Superior temporal gyrus (tissue), 1 donor: ENCODE data around the gene TMEM154.
"Not testable (repeated sequence)": the region's sequence is repeated elsewhere in the genome, so short reads cannot be mapped to it uniquely, and the experiment has no call there.

Experiments used
- DNase-seq: peaks from one replicate; pipeline ENCODE4 v3.0.0-alpha.2; 2016; ENCODE audit errors: extremely low spot score

Gene TMEM154

GRCh38 chr4:152667781-152668180 is 12.0 kb downstream of the TMEM154 start:
- no peak for DNase-seq

DNA sequence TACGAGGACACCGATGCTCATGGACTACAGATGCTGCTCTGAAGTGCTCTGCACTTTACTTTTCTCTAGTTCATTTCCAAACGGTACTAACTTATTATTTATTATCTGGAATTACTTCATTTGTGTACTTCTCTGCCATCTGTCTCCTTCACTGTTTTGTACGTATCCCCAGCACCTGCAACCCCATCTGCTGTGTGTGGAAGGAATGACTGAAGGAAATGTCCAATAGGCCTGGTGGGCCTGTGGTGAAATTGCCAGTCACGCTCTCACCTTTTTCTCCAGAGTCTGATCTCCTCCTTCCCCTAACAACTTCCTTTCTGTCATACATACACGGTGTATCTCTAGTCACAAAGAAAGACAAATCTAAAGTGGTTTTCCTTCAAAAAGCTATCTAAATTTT is 12.9 kb downstream of the TMEM154 start:
- no peak for DNase-seq

DNA sequence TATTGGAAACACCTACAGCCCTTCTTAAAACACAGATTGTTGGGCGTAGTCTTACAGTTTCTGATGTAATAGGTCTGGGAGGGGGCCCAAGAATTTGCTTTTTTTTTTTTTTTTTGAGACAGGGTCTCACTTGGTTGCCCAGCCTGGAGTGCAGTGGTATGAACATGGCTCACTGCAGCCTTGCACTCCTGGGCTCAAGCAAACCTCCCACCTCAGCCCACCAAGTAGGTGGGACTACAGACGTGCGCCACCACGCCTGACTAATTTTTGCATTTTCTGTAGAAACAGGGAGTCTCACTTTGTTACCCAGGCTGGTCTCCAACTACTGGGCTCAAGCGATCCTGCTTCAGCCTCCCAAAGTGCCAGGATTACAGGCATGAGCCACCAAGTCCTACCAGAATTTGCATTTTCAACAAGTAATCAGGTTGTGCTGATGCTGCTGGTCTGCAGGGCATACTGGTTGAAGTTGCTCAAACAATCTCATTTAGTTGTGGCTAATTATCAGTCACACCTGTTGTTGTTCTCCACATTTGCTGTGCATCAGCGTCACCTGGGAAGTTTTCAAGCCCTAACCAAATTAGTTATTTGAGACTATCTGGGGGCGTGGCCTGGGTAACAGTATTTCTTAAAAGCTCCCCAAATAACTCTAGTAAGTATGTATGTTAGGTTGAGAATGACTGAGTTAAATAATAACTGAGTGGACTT is 14.0 kb downstream of the TMEM154 start:
- no peak for DNase-seq

DNA sequence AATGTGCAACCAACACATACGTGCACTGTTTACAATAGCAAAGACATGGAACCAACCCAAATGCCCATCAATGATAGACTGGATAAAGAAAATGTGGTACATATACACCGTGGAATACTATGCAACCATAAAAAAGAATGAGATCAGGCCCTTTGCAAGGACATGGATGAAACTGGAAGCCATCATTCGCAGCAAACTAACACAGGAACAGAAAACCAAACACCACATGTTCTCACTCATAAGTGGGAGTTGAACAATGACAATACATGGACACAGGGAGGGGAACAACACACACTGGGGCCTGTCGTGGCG is 15.8 kb downstream of the TMEM154 start:
- not testable (repeated sequence) for DNase-seq

DNA sequence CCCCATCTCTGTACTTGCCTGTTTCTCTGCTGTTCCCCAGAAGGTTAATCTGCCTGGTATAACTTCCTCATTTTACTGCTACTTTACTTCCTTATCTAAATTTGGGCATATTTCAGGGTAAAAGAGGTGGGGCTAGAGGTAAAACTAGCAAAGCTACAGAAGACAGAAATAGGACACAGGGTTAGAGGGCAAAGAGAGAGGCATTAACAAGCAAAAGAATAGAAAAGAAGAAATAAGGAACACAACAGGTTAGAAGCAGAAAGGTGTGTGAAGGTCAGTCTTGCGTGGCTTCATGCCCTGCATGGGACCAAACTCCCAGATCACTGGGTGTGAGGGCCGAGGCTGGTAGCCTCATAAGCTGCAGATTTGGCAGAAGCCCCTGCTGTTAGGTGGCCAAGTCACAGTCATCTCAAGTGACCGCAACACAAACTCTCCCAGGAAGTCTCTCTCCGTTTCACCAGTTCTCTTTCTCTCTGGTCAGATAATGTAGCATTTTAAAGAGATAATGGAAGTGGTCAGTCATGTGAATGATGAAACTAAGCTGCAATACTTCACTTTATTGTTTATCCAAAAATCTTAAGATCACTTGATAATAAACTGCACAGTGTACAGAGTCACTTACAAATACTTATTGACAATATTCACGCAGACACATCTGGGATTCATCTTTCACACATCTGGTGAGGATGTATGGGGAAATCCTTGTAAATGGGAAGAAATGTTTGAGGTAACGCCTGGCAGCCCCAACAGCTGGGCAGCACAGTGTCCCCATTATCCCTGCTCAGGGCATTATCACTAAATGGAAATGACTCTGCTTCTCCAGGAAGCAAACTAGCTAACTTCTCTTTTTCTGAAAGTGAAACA is 16.4 kb downstream of the TMEM154 start:
- DNase-seq = no peak

- no peak for DNase-seq
These were observed 18.1 kb downstream of the TMEM154 start for GRCh38 chr4:152661649-152662048.

- DNase-seq = no peak
These were observed 19.3 kb downstream of the TMEM154 start for GRCh38 chr4:152660526-152660925.

DNA sequence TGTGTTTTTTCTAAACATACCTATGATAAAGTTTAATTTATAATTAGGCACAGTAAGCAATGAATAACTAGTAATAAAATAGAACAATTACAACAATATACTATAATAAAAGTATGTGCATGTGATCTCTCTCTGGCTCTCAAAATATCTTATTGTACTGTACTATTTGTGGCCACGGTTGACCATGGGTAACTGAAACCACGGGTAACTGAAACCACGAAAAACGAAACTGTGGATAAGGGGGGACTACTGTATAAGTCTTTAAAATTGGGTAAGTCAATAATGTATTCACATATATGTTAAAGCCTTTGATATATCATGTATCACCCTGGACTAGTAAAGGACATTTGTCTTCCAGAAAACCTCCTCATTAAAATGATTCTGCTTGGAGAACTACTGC is 20.0 kb downstream of the TMEM154 start:
- DNase-seq = no peak

GRCh38 chr4:152657657-152658056 is 22.1 kb downstream of the TMEM154 start:
- DNase-seq = no peak

DNA sequence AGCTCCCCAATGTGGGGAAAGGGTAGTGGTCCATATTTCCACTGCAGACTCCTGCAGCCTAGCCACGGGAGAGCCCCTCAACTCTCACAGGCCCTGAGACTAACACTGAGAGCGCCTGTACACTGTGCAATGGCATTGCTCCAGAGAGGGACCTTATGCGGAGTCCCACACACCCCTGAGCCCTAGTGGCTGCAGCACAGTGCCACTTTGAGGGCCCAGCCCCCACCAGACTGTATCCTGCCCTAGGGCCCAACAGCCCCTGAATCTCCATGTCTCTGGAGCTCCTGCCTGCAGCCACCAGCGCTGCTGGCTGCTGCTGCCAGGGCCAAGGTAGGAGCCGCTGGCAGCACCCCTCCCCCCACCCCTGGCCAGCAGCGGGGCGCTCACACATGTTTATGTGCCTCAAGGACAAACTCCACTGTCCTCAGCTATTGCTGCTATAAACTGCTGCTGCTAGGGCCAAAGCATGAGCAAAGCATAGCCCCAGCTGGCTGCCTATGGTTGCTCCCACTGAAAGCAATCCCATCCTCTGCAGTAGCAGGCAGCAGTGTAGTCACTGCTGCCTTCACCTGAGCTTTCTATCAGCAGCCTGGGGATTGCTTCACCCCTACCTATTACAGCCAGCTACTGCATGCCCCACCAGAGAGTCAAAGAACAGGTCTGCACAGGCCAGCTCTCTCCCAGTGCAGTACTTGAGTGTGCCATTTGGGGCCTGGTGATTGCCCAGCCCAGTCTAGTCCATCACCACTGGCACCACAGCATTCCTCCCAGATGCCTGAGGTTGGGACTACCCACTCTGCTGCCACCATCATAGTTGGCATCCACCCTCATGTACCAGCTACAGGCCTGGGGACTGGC is 24.3 kb downstream of the TMEM154 start:
- DNase-seq = no peak

GRCh38 chr4:152652102-152652501 is 27.7 kb downstream of the TMEM154 start:
- DNase-seq = no peak

GRCh38 chr4:152651473-152652060 is 28.2 kb downstream of the TMEM154 start:
- DNase-seq = no peak

GRCh38 chr4:152646221-152646620 is 33.6 kb downstream of the TMEM154 start:
- no peak for DNase-seq

DNA sequence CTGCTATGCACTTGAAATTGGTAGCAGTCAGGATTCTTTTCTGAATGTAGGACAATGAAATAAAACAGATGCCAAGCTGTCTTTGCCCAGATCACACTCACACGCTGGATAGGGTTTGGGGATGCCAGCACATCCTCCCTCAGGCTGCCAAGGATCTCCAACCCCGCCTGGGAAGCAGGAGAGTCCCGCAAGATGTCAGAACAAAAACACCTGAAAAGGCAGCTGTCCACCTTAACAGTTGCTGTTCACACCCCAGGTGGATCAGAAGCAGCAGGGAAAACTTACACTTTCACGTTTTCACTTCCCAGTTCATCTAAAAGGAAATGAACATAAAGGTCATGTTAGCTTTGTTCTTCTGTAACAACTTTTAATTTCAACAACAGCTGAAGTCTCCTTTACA is 35.7 kb downstream of the TMEM154 start:
- no peak for DNase-seq

GRCh38 chr4:152643153-152644035 is 36.4 kb downstream of the TMEM154 start:
- DNase-seq = no peak

DNA sequence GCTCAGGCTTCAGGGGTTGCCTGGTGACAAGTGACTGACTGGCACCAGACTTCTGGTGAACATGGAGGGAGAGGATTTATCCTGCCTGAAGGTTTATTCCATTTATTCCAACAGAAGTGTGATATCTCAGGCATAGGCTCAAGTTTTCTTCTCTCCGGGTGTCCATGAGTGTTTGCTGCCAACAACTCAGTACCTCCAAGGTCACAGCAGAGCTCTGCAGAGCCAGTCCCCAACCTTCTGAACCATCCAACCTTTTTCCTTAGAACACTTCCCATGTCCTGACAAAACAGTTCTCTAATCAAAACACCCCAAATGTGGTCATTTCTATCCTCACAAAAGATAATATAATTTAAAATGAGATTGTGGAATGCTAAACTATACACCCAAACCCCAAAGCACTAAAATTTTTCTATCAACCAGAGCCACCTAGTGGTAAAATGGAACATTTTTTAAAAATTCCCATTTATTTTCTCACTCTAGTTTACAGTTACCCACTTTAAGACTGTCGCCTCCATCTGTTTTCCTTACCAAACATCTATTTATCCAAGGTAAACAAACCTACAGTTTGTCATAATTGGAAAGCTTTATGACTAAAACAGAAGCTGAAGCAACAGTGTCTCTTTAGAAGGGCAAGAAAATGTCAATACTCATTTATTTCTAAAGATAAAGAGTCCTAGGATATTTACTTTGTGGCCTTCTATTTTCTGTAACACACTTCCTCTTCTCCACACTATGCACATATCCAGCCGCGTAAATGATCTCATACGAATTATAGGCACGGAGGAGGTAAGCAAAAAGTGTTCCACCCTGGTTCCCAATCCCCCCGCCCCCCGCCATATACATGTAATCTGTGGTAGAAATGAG is 39.5 kb downstream of the TMEM154 start:
- DNase-seq = peak; percentile 82

GRCh38 chr4:152635851-152636250 is 43.9 kb downstream of the TMEM154 start:
- DNase-seq = no peak

DNA sequence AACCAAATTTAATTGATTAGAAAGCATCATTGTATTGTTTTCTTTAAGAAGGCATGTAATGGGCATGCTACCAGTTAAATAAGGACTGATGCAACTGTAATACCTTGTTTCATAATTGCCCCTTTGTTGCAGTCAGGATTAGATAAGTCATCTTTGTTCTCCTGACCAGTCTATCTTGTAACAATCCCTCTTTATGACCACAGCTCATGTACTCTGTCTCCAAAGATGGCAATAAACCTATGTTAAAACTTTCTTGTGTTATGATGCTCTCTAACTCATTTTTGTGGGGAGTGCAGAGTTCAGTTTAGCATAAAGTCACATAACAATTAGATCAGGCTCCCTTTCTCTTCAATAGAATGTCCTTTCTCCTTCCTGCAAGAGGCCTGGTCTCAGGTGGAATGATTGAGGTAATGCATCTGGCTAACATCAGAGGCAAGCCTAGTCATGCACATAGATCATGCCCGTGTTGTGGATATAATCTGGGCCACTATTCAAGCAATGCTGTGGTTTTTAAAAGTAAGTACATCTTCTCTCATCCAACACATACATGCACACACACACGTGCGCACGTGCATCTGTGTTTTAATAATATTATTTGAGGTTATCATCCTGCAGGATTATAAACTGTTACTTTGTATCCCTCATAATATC is 45.6 kb downstream of the TMEM154 start:
- DNase-seq = no peak

- no peak for DNase-seq
These were observed 46.7 kb downstream of the TMEM154 start for GRCh38 chr4:152633118-152633517.

GRCh38 chr4:152630324-152630723 is 49.5 kb downstream of the TMEM154 start:
- no peak for DNase-seq
